ENCODE data around the gene WDFY2.

Gene WDFY2

GRCh38 chr13:51770681-51771417, 186.6 kb downstream of the WDFY2 start:
- DNase-seq (ENCODE audit: low spot score): no peak

GRCh38 chr13:51771418-51772104, 187.3 kb downstream of the WDFY2 start:
- no peak for DNase-seq (ENCODE audit: low spot score)

- DNase-seq (ENCODE audit: low spot score): no peak
Observed at GRCh38 chr13:51772105-51772455, 187.8 kb downstream of the WDFY2 start.

GRCh38 chr13:51772781-51773180, 188.5 kb downstream of the WDFY2 start:
- no peak for DNase-seq (ENCODE audit: low spot score)

GRCh38 chr13:51773515-51773914, 189.3 kb downstream of the WDFY2 start:
- DNase-seq (ENCODE audit: low spot score): no peak

- DNase-seq (ENCODE audit: low spot score): no peak
Observed at GRCh38 chr13:51776179-51776578, 191.9 kb downstream of the WDFY2 start.

- no peak for DNase-seq (ENCODE audit: low spot score)
Observed at GRCh38 chr13:51777921-51778320, 193.7 kb downstream of the WDFY2 start.

GRCh38 chr13:51778392-51778791, 194.1 kb downstream of the WDFY2 start:
- DNase-seq (ENCODE audit: low spot score): no peak

GRCh38 chr13:51780099-51780498, 195.8 kb downstream of the WDFY2 start:
- no peak for DNase-seq (ENCODE audit: low spot score)

GRCh38 chr13:51781246-51782022, 197.2 kb downstream of the WDFY2 start:
- DNase-seq (ENCODE audit: low spot score): no peak

GRCh38 chr13:51782026-51782710, 197.9 kb downstream of the WDFY2 start:
- DNase-seq (ENCODE audit: low spot score): no peak

GRCh38 chr13:51783428-51784094, 199.3 kb downstream of the WDFY2 start:
- DNase-seq (ENCODE audit: low spot score): no peak

- no peak for DNase-seq (ENCODE audit: low spot score)
Observed at GRCh38 chr13:51784097-51784496, 199.8 kb downstream of the WDFY2 start.

- DNase-seq (ENCODE audit: low spot score): no peak
Observed at GRCh38 chr13:51785712-51786424, 201.6 kb downstream of the WDFY2 start.

- no peak for DNase-seq (ENCODE audit: low spot score)
Observed at GRCh38 chr13:51786425-51787265, 202.4 kb downstream of the WDFY2 start.

GRCh38 chr13:51793570-51794271, 209.5 kb downstream of the WDFY2 start:
- peak; percentile 56 for DNase-seq (ENCODE audit: low spot score)

- DNase-seq (ENCODE audit: low spot score): no peak
Observed at GRCh38 chr13:51794964-51795363, 210.7 kb downstream of the WDFY2 start.

GRCh38 chr13:51795419-51795818, 211.2 kb downstream of the WDFY2 start:
- no peak for DNase-seq (ENCODE audit: low spot score)

GRCh38 chr13:51796546-51796945, 212.3 kb downstream of the WDFY2 start:
- no peak for DNase-seq (ENCODE audit: low spot score)

Measured in LoVo (cell line).